ENCODE results near the gene PRKCE. TPM values are rescaled to one million over a fixed set of nuclear protein-coding genes. Genes with fewer than 3 reads are reported as not detected.

The PRKCE gene
- total and polyA plus RNA-seq, 2 of the 8 experiments (the other 6 are each of a cell fraction or from before 2014, with no cell fraction given): 0.54 to 2.1 TPM

- Histone ChIP-seq H2BK120ac (replicated peaks; ENCODE audit: low read depth, low read length) (no peak overlapping the region), H2BK12ac (ENCODE audit: low read depth, low read length) (no peak overlapping the region), H3K23ac (ENCODE audit: insufficient read length) (no peak overlapping the region), H3K4me3 (ENCODE audit: extremely low read depth in 1 of 4, insufficient read depth in 2 of 4, low read depth in 3 of 4, low read length in 4 of 4) (no peak overlapping the region), H3K18ac (ENCODE audit: extremely low read depth, low read length) (no peak overlapping the region), H3K4ac (replicated peaks; ENCODE audit: insufficient read length, low read depth, low read length) (no peak overlapping the region), H2AK5ac (ENCODE audit: low read depth, low read length) (no peak overlapping the region), H3K23me2 (ENCODE audit: low read depth, low read length) (no peaks in the 10 kb centered on the region), H3K9me3 (ENCODE audit: insufficient read depth in 2 of 2, low read depth in 1 of 2, low read length in 1 of 2) (0 out of 4 replicates have a peak, but pooled peaks cover 0 to 3% of the 10 kb centered on the region in 2 experiments), H3K79me2 (ENCODE audit: control insufficient read depth in 1 of 2, insufficient read depth in 2 of 2, low read length in 2 of 2) (no peaks in the 10 kb centered on the region), H2BK5ac (ENCODE audit: low read depth, low read length) (no peak overlapping the region), H2BK20ac (ENCODE audit: low read length) (no peak overlapping the region), H4K20me1 (replicated peaks in 1 of 2; ENCODE audit: control insufficient read depth in 1 of 2, insufficient read depth in 2 of 2, low read length in 2 of 2) (no peaks in the 10 kb centered on the region), H3K9ac (replicated peaks in 1 of 4; ENCODE audit: extremely low read depth in 1 of 4, low read depth in 3 of 4, low read length in 3 of 4) (no peak overlapping the region), H3K4me2 (ENCODE audit: insufficient read depth in 1 of 2, low read depth in 2 of 2, low read length in 2 of 2) (no peak overlapping the region), H4K8ac (ENCODE audit: extremely low read depth, insufficient read depth, low read length) (no peak overlapping the region), H3K4me1 (replicated peaks in 1 of 4; ENCODE audit: control insufficient read depth in 3 of 4, insufficient read depth in 4 of 4, low read length in 3 of 4) (no peaks in the 10 kb centered on the region), H3K36me3 (ENCODE audit: control insufficient read depth in 2 of 4, insufficient read depth in 4 of 4, low read length in 3 of 4) (no peaks in the 10 kb centered on the region), H3K79me1 (ENCODE audit: low read depth, low read length) (no peaks in the 10 kb centered on the region), H3K56ac (replicated peaks; ENCODE audit: insufficient read length, low read depth, low read length) (no peak overlapping the region), H4K91ac (replicated peaks; ENCODE audit: insufficient read length, low read length) (no peak overlapping the region), H4K5ac (ENCODE audit: insufficient read length, low read depth, low read length) (no peak overlapping the region), H2BK15ac (ENCODE audit: low read length) (no peak overlapping the region), H3K27me3 (replicated peaks in 1 of 4; ENCODE audit: control insufficient read depth in 3 of 4, extremely low read depth in 1 of 4, insufficient read depth in 3 of 4, low read length in 3 of 4) (no peaks in the 10 kb centered on the region), H3K14ac (ENCODE audit: insufficient read length) (no peak overlapping the region), H2AFZ (ENCODE audit: low read length) (no peak overlapping the region), H3K27ac (ENCODE audit: low read depth, low read length) (no peak overlapping the region)
- WGBS, 2 experiments (ENCODE audit: extremely low coverage in 1 of 2, insufficient coverage in 1 of 2, insufficient read length in 1 of 2, insufficient replicate concordance in 2 of 2, low coverage in 1 of 2, low lambda C conversion rate in 2 of 2, missing lambda C conversion rate in 1 of 2): 94% methylated on average over 3 of the region's 3 CpGs; no CpG with 5 or more reads in 1 of the 2 experiments
- ChIA-PET CTCF (ENCODE audit: partially characterized antibody) (interaction anchor here (0.7 to 1.2 kb wide), 5 partner anchors 10 to 316 kb away, joined by 3 to 4 read pairs (median 3); no protein-coding TSS in a partner anchor), POLR2A (ENCODE audit: partially characterized antibody) (no interaction called here)
- DNase-seq (ENCODE audit: low read depth in 1 of 2, low spot score in 2 of 2): no peak
- FAIRE-seq: no peak
- TF ChIP-seq ASH2L (IDR thresholded peaks at IDR 0.05; ENCODE audit: low read length) (no peak), NANOG (IDR thresholded peaks at IDR 0.05; ENCODE audit: insufficient read depth, low read depth, low read length, poor library complexity, severe bottlenecking) (no peak), TCF12 (IDR thresholded peaks at IDR 0.05; ENCODE audit: low read depth, low read length) (no peak)
Measured at GRCh38 chr2:46023165-46023854, 371.8 kb downstream of the PRKCE start.
